HG02981 (cell line): Measurements from ENCODE around the gene GDE1.

Experiments used
- ATAC-seq: cut with Tn5 transposase; IDR thresholded peaks from one replicate; pipeline ENCODE4 v1.9.1; 2021; ENCODE audit warnings: mild to moderate bottlenecking, moderate library complexity; ENCODE audit not compliant: unreplicated experiment

Gene GDE1

DNA sequence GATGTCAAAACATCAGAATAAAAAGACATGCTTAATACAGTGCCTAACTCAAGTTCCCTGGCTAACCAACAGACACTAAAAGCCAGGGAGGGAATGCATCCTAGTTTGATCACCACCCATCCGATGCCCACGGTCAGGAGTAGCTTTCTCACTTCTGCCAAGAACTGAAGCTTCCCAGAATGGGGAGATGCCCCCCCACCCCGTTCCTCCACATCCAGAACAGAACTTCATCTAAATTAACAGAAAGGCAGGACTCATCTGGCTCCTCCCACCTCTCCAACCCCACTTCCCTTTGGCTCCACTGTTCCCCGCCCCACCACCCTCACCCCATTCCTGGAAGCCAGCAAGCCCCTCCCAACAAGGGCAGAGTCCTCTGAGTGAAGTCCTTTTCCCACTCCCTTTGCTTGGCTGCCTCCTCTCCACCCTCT, 33.7 kb downstream of the GDE1 start:
- no peak for ATAC-seq

DNA sequence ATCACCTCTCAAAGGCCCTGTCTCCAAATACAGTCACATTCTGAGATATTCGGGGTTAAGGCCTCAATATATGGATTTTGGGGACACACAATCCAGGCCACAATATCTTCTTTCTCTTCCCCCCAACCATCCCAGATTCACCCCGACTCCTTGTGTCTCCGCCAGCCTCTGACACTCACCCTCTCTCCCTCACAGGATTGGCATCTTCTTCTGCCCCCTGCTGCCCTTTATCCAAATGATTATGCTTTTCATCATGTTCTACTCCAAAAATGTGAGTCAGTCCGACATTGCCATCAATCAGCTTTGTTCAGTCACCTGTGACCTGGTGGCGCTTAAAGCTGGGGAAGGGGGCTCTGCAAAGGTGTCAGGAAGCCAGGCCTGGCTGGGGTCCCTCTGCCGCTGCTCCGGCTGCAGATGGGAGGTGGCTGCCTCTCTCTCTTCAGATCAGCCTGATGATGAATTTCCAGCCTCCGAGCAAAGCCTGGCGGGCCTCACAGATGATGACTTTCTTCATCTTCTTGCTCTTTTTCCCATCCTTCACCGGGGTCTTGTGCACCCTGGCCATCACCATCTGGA, 35.1 kb downstream of the GDE1 start:
- no peak for ATAC-seq

DNA sequence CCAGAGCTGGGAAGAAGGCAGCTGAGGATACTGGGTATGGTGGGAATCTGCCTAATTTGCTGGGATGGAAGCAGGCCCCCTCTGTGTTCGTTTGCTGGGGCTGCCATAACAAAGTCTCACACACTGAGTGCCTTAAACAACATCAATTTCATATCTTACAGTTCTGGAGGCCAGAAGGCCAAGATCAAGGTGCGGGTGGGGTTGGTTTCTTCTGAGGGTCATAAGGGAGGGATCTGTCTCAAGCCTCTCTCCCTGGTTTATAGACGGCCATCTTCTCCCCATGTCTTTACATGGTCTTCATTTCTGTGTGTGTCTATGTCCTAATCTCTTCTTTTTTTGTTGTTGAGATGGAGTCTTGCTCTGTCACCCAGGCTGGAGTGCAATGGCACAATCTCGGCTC, 35.8 kb downstream of the GDE1 start:
- no peak for ATAC-seq

DNA sequence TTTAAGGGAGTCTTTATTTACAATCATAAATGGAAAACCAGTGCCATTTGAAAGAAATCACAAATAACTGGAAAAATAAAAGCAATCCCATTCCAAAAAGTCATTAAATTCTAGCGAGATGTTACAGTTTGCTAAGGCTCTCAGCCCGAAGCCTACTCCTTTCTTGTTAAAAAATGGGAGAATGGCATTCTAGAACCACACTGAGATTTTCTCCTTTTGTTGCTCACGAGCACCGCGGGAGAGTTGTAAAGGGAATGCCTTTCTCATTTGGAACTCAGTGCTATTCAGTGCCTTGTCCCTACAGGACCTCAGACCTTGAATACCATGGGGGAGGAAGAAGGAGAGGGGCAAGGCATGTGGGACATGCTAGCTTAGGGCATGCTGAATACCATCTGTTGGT, 36.3 kb downstream of the GDE1 start:
- ATAC-seq, result no peak

DNA sequence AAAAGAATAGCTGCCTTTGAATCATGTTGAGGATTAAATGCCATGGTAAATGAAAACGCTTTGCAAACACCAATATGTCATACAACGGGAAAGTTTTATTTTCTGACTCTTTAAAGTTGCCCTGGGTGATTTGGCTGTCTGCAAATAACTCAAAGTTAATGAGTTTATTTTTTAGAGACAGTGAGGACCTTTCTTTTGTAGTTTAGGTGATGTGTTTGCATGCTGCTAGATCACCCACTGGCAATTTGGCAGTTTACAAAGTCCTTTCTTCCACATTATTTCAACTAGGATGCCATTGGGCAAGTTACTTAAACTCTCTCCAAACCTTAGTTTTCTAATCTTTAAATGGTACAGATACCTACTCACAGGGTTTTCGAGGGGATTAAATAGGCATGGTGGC, 37.8 kb downstream of the GDE1 start:
- no peak for ATAC-seq

DNA sequence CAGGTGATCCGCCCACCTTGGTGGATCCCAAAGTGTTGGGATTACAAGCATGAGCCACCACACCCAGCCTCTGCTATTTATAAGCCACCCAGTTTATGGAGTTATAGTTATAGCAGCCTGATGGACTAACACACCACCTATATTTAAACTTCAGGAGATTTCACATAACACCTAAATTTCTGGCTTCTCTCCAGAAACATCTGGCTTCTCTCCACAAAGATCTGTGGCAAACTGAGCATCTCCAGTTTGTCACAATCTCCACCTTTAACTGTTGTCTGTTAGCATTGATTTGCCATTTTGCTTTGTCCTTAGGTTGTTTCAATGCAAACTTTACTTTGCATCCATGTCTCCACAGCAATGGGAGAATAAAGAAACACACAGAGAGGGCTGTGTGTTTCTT, 39.6 kb downstream of the GDE1 start:
- ATAC-seq, result no peak

DNA sequence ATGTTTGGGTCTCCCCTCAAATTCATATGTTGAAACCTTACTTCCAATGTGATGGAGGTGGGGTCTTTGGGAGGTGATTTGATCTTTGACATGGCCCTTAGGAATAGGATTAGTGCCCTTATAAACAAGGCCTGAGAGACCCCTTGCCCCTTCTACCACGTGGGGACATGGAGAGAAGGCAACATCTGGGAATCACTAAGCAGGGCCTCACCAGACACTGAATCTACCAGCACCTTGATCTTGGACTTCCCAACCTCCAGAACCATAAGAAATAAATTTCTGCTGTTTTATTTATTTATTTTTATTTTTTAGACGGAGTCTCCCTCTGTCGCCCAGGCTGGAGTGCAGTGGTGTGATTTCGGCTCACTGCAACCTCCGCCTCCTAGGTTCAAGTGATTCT, 40.1 kb downstream of the GDE1 start:
- ATAC-seq, result no peak

DNA sequence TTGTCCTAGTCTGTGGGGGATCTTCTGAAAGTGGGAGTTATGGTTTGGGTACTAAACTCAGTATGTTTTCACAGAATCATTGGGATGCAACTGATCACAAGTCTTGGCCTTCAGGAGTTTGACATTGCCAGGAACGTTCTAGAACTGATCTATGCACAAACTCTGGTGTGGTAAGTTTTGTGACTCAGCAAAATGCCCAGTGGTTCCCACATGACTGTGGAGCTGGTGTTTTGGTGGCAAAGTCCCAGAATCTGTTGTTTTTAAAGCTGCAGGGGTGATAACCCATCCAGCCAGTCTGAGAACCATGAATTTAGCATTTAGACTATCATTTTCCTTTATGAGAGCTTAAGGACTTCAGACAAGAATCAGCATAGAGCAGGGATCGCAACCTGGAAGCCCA, 40.6 kb downstream of the GDE1 start:
- ATAC-seq, result no peak

DNA sequence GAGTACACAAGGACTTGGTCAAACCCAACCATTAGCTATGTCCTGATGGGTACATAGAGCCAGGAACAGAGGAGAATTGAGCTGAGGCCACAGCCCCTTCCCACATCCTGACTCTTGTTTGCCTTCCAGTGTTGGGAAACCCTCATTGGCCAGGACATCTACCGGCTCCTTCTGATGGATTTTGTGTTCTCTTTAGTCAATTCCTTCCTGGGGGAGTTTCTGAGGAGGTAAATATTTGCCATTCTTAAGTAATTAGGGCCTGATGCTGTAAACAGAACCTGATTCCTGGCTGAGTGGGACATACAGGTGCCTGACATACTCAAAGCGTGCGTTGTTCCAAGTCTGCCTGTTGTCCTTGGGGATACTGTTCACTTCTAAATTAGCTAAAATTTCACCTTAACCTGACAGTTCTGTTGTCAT, 42.6 kb downstream of the GDE1 start:
- no peak for ATAC-seq

DNA sequence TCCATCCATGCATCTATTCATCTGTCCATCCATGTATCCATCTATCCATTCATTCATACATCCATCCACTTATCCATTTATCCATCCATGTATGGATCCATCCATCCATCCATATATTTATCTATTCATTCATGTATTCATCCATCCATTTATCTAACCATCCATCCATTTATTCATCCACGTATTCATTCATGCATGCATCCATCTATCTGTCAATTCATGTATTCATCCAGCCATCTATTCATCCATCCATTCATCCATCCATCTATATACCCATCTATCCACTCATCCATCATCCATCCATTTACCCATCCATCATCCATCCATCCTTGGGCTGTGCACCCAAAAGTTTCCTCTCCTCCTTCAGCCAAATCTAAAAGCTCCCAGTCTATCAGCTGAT, 43.4 kb downstream of the GDE1 start:
- ATAC-seq, result no peak

DNA sequence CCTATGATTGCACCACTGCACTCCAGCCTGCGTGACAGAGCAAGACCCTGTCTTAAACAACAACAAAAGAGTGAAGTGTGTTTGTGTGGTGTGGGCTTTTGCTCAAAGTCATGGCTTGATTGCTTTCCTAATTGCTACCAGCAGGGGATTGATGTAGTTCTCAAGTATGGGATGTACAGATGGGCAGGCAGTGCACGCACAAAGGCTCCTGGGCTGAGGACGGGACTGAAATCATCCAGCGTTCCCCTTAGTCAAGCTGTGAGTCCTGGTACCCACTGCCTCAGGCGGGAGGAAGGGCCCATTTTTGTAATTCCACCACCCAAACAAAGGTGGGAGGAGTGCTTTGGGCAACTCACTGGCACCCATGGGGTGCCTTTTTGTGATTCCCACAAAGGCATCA, 47.3 kb downstream of the GDE1 start:
- no peak for ATAC-seq

DNA sequence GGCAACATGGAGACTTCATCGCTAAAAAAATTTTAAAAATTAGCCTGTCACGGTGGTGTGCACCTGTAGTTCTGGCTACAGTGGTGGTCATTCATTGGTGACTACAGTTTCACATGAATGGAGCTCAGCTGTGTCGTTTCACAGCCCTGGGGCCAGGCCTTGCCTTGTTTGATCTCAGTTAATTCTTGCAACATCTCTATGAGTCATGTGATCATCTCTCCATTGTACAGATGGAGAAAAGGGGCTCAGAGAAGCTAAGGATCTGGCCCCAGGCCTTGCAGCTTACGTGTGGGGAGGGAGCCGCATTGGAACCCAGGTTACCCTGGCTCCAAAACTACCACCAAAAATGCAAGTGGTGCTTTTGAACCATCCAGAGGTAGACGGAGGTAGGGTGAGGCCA, 49.4 kb downstream of the GDE1 start:
- ATAC-seq, result no peak

DNA sequence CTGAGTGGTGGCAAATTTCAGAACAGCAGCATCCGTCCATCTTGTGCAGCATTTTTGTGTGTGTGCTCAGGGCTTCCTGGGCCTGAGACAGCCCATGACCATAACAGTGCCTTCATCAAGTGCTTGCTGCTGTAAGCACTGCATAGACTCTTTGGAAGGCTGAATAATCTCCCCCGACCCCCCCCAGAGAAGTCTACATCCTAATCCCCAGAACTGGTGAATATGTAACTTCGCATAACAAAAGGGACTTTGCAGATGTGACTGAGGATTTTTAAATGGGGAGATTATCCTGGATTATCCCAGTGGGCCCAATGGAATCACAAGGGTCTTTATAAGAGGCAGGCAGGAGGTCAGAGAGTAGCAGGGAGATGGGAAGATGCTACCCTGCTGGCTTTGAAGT, 53.6 kb downstream of the GDE1 start:
- no peak for ATAC-seq

DNA sequence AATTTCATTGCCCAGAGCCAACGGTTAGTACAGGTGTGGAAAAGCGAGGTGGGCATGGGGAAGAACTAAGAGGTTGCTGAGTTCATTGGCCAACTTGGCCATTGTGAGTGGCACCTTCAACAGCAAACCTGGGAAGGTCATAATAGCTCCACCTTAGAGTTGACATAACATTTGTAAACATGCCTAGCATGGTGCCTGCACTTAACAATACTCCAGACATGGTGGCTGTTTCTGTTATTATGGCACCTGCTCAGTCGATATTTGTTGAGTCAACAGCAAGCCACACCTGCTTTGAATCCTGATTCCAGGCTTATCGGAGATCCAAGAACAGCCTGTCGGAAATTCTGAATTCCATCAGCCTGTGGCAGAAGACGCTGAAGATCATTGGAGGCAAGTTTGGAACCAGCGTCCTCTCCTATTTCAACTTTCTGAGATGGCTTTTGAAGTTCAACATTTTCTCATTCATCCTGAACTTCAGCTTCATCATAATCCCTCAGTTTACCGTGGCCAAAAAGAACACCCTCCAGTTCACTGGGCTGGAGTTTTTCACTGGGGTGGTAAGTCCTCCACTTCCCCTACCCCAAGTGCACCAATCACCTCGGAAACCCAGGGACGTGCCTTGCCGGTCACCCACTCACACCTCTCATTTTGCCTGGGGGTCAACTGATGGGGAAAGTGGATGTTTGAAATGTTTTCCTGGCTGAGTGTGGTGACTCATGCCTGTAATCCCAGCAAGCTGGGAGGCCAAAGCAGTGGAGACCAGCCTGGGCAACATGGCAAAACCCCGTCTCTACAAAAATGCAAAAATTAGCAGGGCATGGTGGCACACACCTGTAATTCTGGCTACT, 58.2 kb downstream of the GDE1 start:
- no peak for ATAC-seq

DNA sequence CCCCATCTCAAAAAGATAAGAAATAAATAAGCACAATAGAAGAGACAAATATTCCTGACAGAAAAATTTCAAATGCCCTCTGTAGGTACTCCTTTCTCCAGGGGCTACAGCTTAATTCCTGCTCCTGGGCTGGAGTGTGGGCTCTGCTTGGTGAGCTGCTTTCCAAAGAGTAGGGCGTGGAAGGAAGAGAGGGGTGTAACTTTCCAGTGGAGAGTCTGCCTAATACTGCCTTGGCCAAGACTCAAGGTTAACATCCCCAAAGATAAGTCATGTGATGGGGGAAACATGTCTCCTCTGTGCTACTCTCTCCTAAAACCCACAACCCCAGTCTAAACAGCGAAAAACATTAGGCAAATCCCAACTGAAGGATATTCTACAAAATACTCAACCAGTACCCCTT, 61.5 kb downstream of the GDE1 start:
- no peak for ATAC-seq

DNA sequence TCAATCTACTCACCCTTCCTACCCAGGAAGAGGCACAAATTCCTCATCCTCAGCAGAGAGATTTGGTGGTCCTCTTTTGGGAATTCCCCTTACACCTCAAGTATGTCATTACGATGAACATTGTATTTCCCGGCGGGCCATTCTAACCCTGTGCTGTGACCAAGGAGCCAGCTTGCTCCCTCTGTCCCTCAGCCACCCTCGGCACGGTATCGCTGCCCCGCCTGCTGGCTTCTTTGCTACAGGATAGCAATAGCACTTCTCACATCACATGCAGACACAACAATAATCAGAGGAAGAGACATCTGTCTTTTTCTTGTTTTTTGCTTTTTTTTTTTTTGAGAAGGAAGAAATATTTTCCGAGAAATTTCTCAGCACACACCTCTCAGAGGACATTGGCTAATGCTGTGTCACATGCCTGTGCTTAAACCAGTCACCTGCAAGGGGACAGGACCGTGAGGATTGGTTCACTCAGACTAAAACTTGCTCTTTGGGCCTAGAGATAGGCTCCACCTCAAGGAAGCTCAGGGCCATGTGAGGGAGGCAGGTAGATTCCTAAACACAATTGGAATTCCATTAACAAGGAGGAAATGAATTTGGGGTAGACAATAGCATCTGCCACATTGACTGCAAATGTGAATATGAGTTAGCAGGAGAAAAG, 63.0 kb downstream of the GDE1 start:
- ATAC-seq, result no peak
